Upper lobe of left lung (tissue), 6 donors: ENCODE results near the gene LIN7B. TPM values are rescaled to one million over a fixed set of nuclear protein-coding genes. Genes with fewer than 3 reads are reported as not detected.
A peak's percentile ranks its signal among the peaks of the same experiment; 100 is the strongest.
"Not testable (repeated sequence)": the region's sequence is repeated elsewhere in the genome, so short reads cannot be mapped to it uniquely, and the experiment has no call there.

Source experiments
- ATAC-seq, 2 donors: fragments of 200-7000 bp; cut with Tn5 transposase; one replicate each; pipeline ENCODE4 v1.9.1; 2022; ENCODE audit warnings: mild to moderate bottlenecking in 2 of 2, moderate library complexity in 2 of 2; ENCODE audit not compliant: low FRiP score in 2 of 2
- DNase-seq, 2 donors: peaks; one replicate each; pipeline ENCODE4 v3.0.0-alpha.2; 2019 to 2020
- H3K27ac ChIP-seq, 4 donors: fragments of 200-600 bp; sonication (generic); one replicate each; pipeline ENCODE4 v1.5.1; 2016 to 2019
- H3K27me3 ChIP-seq, 4 donors: fragments of 200-600 bp; sonication (generic); one replicate each; pipeline ENCODE4 v1.5.1; 2017 to 2019
- H3K36me3 ChIP-seq, 4 donors: fragments of 200-600 bp; sonication (generic); one replicate each; pipeline ENCODE4 v1.5.1; 2016 to 2019
- H3K4me1 ChIP-seq, 4 donors: fragments of 200-600 bp; sonication (generic); one replicate each; pipeline ENCODE4 v1.5.1; 2018 to 2019
- H3K4me3 ChIP-seq, 4 donors: fragments of 200-600 bp; sonication (generic); one replicate each; pipeline ENCODE4 v1.5.1; 2017 to 2019; ENCODE audit warnings: mild to moderate bottlenecking in 2 of 4, moderate library complexity in 1 of 4
- H3K9me3 ChIP-seq, 4 donors: fragments of 200-600 bp; sonication (generic); one replicate each; pipeline ENCODE4 v1.5.1; 2018 to 2019
- CTCF ChIP-seq, 6 experiments: fragments of 450-650 bp in 4 of 6; fragments of 200-600 bp in 2 of 6; sonication (generic) in 2 of 6; IDR thresholded peaks; one replicate each; pipeline ENCODE4 v1.5.1; 2016 to 2019; ENCODE audit warnings: antibody characterized with exemption in 6 of 6
- EP300 ChIP-seq, 4 donors: sonication (generic); formaldehyde crosslinking; IDR thresholded peaks; one replicate each; pipeline ENCODE4 v1.5.1; 2017; ENCODE audit warnings: antibody characterized with exemption in 4 of 4, control low read depth in 2 of 4
- POLR2A ChIP-seq, 4 donors: fragments of 450-650 bp; IDR thresholded peaks; one replicate each; pipeline ENCODE4 v1.5.1; 2016 to 2017; ENCODE audit warnings: antibody characterized with exemption in 4 of 4, mild to moderate bottlenecking in 2 of 4
- POLR2AphosphoS5 ChIP-seq, 2 donors: sonication (generic); formaldehyde crosslinking; IDR thresholded peaks; one replicate each; pipeline ENCODE4 v1.5.1; 2017; ENCODE audit warnings: antibody characterized with exemption in 2 of 2
- WGBS, 2 donors: methylation state at CpG; one replicate each; pipeline ENCODE4 v1.1.5; 2017 to 2018; 5-methylcytosine and 5-hydroxymethylcytosine counted together
- total RNA-seq, 6 donors: library from RNA; depleted of rRNA in 4 of 6; stranded (reverse); fragments of >200 nt in 4 of 6; gene quantifications; one replicate each; pipeline versions ENCODE4 v1.1.0 to v1.2.1, GENCODE V29; 2016 to 2021
- donor health status: DM: no; HTN: no; CAD: no; lungs with moderate emphysema.
- donor health status: DM: no; HTN: yes; CAD: no; lungs with severe emphysema.

The LIN7B gene
- total RNA-seq, 6 donors from 2014 or later: 3.1 to 10.2 (median 7.6) TPM

GRCh38 chr19:49125025-49125731 lies 11.0 kb downstream of the LIN7B start:
- DNase-seq (no peak), ATAC-seq (no peak)
- WGBS, 2 donors: 43 to 57% methylated on average over 21 to 22 of the region's 23 CpGs
- Histone ChIP-seq H3K36me3 (no peaks in the 10 kb centered on the region), H3K27ac (no peak overlapping the region), H3K27me3 (no peaks in the 10 kb centered on the region), H3K9me3 (no peaks in the 10 kb centered on the region), H3K4me1 (peaks cover 8 to 25% (median 16%) of the 10 kb centered on the region in 4 donors), H3K4me3 (no peak overlapping the region)
- TF ChIP-seq EP300 (IDR thresholded peaks at IDR 0.05): no peak
- TF ChIP-seq POLR2AphosphoS5 (IDR thresholded peaks at IDR 0.05): no peak

- no peak for ATAC-seq
- DNase-seq: no peak
- Histone ChIP-seq H3K36me3 (no peaks in the 10 kb centered on the region), H3K4me1 (peaks cover 6 to 21% (median 13%) of the 10 kb centered on the region in 4 donors), H3K27ac (no peak overlapping the region), H3K27me3 (no peaks in the 10 kb centered on the region), H3K4me3 (no peak overlapping the region), H3K9me3 (no peaks in the 10 kb centered on the region)
- 75 to 89% methylated on average over 4 of the region's 4 CpGs for WGBS, 2 donors
- TF ChIP-seq POLR2A (IDR thresholded peaks at IDR 0.05) (no peak), CTCF (IDR thresholded peaks at IDR 0.05) (no peak), POLR2AphosphoS5 (IDR thresholded peaks at IDR 0.05) (no peak), EP300 (IDR thresholded peaks at IDR 0.05) (no peak)
Observed at GRCh38 chr19:49126575-49126974, 12.4 kb downstream of the LIN7B start.

GRCh38 chr19:49127225-49127624 lies 13.1 kb downstream of the LIN7B start:
- Histone ChIP-seq H3K4me1 (peaks cover 6 to 21% (median 13%) of the 10 kb centered on the region in 4 donors), H3K4me3 (peak overlapping the region in 2 of 4 donors; percentile 44 to 45)
- not testable (repeated sequence) for H3K27ac ChIP-seq, H3K9me3 ChIP-seq, H3K36me3 ChIP-seq, ATAC-seq, H3K27me3 ChIP-seq
- peak in 1 of 2 donors; percentile 46 for DNase-seq
- WGBS, 2 donors: 93 to 97% methylated on average over 12 of the region's 12 CpGs

- WGBS, 2 donors: 6% methylated on average over 25 to 34 of the region's 63 CpGs
- Histone ChIP-seq H3K27ac (peak overlapping the region in 3 of 4 donors; percentile 28 to 78 (median 66)), H3K4me3 (peak overlapping the region in 3 of 4 donors; percentile 35 to 45 (median 44)), H3K27me3 (no peaks in the 10 kb centered on the region), H3K4me1 (peaks cover 6 to 22% (median 14%) of the 10 kb centered on the region in 4 donors), H3K9me3 (no peaks in the 10 kb centered on the region), H3K36me3 (no peaks in the 10 kb centered on the region)
- TF ChIP-seq CTCF (IDR thresholded peaks at IDR 0.05) (peak in 4 of 6 experiments; percentile 42 to 64 (median 59)), POLR2A (IDR thresholded peaks at IDR 0.05) (no peak), EP300 (IDR thresholded peaks at IDR 0.05) (no peak), POLR2AphosphoS5 (IDR thresholded peaks at IDR 0.05) (peak in 1 of 2 donors; percentile 51)
- ATAC-seq: peak; percentile 99
- peak; percentile 96 to 98 for DNase-seq
Observed at GRCh38 chr19:49127674-49128544, 13.7 kb downstream of the LIN7B start.

- 23 to 62% methylated on average over 15 of the region's 15 CpGs for WGBS, 2 donors
- Histone ChIP-seq H3K4me1 (peaks cover 13 to 30% (median 22%) of the 10 kb centered on the region in 4 donors), H3K9me3 (no peaks in the 10 kb centered on the region), H3K27ac (peak overlapping the region in 3 of 4 donors; percentile 28 to 66 (median 57)), H3K4me3 (peak overlapping the region in 3 of 4 donors; percentile 35 to 45 (median 44)), H3K36me3 (no peaks in the 10 kb centered on the region), H3K27me3 (no peaks in the 10 kb centered on the region)
- DNase-seq (peak in 1 of 2 donors; percentile 54), ATAC-seq (no peak)
- TF ChIP-seq CTCF (IDR thresholded peaks at IDR 0.05) (no peak), EP300 (IDR thresholded peaks at IDR 0.05) (no peak), POLR2A (IDR thresholded peaks at IDR 0.05) (no peak), POLR2AphosphoS5 (IDR thresholded peaks at IDR 0.05) (no peak)
Observed at GRCh38 chr19:49128545-49129237, 14.5 kb downstream of the LIN7B start.
